ENCODE results near the gene CXCL10.
A peak's percentile ranks its signal among the peaks of the same experiment; 100 is the strongest.
"Not testable (repeated sequence)": the region's sequence is repeated elsewhere in the genome, so short reads cannot be mapped to it uniquely, and the experiment has no call there.

The CXCL10 gene

GRCh38 chr4:76023389-76023788 lies at the start of gene CXCL10:
TSS of gene CXCL10 (minus strand) at chr4:76023497. CDS start at chr4:76023431, 66 bp downstream.
- DNase-seq, result no peak

DNA sequence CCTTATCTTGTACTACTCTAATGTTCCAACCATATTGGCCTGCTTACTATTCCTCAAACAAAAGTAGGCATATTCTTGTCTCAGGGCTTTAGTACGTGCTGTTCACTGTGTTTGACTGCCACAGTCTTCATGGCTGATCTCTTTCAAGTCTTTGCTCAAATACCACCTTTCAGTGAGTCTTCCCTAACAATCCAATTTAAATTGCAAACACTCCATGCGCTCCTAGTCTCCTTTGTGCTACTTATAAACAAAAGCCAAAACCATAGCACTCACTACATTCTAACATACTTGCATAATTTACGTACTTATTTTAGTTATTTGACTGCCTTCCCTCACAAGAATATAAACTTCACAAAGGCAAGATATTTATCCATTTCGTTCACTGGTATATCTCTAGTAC lies 49.5 kb upstream of the CXCL10 start:
- DNase-seq, result no peak

DNA sequence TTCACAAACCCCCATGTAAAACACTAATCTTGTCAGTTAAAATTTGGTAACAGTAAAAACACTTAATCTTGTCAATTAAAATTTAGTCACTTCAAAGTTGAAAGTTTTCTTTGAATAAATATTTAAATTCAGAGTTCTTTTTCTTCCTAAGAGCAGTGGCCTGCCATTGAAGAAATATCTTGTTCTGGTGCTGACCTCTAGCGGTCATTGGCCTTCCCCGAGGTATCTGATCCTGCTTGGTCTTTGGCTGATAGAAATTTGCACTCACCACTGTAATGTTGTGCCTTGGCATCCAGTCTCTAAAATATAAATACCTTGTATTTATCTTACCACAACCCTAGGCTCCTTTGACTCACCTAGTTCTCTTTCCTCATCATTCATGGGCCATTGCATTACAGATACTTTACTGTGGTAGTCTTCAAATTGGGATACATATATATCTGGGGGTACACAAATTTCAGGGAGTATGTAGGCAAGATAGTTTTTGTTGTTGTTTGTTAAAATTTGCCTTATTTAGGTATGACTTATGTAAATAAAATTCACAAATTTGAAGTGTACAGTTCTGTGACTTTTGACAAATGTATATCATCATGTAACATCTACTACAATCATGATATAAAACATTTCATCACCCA lies 44.5 kb upstream of the CXCL10 start:
- peak; percentile 29 to 44 for DNase-seq

DNA sequence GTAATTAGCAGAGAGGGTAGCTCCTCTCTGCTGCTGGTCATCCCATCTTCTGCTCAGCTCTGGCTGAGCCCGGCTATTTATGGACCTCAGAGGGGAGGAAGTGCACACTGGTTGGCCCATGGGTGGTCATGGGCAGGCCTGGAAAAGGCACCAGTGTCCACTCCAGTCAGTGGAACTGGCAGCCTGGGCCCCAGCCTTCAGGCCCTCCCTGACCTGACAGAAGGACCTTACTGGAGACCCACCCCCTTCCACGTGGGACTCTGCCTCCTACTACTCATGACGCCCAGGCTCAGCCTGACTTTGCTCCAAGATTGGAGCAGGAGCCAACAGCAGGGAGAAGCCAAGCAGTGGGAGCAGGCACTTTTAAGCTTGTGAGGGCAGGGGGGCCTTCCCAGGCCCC lies 43.2 kb upstream of the CXCL10 start:
- DNase-seq, result no peak

GRCh38 chr4:76061982-76062381 lies 38.7 kb upstream of the CXCL10 start:
- no peak for DNase-seq

- no peak for DNase-seq
Measured at GRCh38 chr4:76061421-76061820, 38.1 kb upstream of the CXCL10 start.

DNA sequence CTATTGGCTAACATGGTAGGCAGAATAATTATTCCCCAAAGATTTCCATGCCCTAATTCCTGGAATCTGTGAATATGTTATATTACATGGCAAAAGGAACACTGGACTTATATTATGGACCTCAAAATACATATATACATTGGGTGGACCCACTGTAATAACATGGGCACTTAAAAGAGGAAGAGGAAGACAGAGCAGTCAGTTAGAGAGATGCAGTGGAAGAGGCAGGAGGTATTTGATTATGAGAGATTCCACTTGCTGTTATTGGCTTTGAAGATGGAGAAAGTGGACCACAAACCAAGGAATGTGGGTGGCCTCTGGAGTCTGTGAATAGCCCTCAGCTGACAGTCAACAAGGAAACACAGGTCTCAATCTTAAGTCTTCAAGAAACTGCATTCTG lies 37.2 kb upstream of the CXCL10 start:
- DNase-seq, result no peak

- DNase-seq, result no peak
Measured at GRCh38 chr4:76059750-76060149, 36.5 kb upstream of the CXCL10 start.

DNA sequence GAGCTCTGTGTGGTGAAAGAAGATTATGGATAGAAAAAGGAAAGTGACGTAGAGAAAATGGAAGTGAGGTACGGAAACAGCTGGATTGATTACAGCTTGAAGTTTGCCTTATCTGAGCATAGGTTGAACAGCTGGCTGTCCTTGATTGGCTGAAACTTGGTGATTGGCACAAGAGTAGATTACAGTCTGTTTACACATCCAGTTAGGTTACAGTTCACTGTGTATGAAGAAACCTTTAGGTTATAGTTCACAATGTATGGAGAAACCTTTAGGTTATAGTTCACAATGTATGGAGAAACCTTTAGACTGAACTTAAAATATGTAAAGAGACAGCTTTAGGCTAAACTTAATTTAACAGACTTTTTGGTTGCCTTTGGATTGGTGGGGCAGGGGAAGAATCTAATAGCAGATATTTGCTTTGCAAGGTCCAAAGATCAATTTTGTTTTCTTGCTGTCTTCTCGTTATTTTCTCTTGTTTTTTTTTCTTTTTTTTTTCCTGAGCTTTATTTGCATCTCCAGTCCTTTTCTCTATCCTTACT lies 35.7 kb upstream of the CXCL10 start:
- DNase-seq, result no peak

- DNase-seq, result no peak
Measured at GRCh38 chr4:76058302-76058701, 35.0 kb upstream of the CXCL10 start.

DNA sequence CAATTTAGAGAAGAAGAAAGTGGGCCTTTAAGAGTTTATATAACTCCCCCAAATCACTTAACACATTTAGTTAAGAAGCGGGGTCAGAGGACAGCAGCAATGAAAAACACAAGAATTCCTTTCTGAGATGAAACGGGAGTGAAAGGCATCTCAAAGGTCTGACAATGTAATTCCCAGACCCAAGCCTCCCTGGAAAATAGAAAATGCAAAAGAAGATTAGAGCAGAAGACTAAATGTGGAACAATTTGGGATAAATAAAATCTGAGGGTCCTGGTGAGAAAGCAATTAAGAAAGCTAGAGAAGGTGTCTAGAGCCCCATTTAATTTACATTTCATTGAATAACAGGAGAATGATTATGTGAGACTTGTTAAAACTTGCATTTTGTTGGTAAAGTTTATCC lies 32.1 kb upstream of the CXCL10 start:
- DNase-seq, result no peak

GRCh38 chr4:76055016-76055415 lies 31.7 kb upstream of the CXCL10 start:
- no peak for DNase-seq

DNA sequence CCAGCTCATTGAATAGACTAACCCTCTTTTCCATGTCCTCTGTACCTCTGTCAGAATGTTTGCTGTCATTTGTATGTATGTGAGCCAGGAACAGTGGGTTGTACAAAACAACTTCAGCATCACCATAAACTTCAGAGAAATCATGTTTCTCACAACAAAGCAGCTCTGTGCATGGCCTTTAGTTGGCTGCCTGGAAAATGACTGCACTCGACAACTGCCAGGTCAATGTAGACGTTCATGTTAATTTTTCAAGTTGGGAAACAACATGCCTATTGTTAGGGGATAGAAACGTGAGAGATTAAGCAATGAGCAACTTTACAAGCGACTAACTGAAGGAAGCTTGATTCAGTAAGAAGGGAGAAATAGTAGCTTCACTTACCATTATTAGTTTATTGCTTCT lies 30.4 kb upstream of the CXCL10 start:
- no peak for DNase-seq

GRCh38 chr4:76050560-76051050 lies 27.3 kb upstream of the CXCL10 start:
- DNase-seq, result not testable (repeated sequence)

- DNase-seq, result not testable (repeated sequence)
Measured at GRCh38 chr4:76049860-76050416, 26.6 kb upstream of the CXCL10 start.

GRCh38 chr4:76044686-76045085 lies 21.4 kb upstream of the CXCL10 start:
- not testable (repeated sequence) for DNase-seq

DNA sequence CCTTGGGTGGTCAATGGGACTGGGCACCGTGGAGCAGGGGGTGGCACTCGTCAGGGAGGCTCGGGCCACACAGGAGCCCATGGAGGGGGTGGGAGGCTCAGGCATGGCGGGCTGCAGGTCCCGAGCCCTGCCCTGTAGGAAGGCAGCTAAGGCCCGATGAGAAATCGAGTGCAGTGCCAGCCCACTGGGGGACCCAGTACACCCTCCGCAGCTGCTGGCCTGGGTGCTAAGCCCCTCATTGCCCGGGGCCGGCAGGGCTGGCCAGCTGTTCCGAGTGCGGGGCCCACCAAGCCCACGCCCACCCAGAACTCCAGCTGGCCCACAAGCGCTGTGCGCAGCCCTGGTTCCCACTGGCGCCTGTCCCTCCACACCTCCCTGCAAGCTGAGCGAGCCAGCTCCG lies 20.0 kb upstream of the CXCL10 start:
- not testable (repeated sequence) for DNase-seq

DNA sequence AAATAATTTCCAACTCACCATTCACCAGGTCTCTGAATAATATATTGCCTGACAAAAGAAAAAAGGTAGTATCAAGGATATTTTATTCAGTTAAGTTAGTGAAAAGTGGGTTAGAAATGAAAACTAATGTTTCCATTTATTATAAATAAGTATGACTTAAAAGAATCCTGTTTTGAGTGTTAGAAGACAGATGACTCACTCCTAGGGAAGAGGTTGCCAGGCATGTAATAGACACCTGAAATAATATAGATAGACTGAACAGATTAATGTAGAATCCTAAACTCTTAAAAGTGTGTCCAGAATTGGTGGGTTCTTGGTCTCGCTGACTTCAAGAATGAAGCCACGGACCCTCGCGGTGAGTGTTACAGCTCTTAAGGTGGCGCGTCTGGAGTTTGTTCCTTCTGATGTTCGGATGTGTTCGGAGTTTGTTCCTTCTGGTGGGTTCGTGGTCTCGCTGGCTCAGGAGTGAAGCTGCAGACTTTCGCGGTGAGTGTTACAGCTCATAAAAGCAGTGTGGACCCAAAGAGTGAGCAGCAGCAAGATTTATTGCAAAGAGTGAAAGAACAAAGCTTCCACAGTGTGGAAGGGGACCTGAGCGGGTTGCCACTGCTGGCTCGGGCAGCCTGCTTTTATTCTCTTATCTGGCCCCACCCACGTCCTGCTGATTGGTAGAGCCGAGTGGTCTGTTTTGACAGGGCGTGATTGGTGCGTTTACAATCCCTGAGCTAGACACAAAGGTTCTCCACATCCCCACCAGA lies 19.1 kb upstream of the CXCL10 start:
- DNase-seq, result not testable (repeated sequence)

DNA sequence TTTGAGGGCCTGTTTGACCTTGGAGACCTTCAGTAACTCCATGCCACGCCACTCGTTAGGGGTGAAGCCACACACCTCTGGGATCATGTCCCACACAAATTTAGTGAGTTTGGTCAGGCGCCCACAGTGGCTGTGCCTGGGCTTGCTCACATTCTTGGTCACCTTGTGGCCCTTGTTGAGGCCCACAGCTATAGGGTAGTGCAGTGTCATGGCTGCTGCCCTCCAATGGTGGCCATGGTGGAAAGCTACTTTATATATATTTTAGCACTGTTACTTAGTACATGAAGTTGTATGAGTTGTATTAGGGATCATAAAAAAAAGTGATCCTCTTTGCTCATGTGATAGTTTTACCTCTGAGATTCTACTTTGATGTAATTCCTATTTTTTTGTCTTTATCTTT lies 13.6 kb upstream of the CXCL10 start:
- no peak for DNase-seq

- DNase-seq, result no peak
Measured at GRCh38 chr4:76035799-76036380, 12.6 kb upstream of the CXCL10 start, which contains the start of gene CXCL11. TSS of gene CXCL11 (minus strand) at chr4:76036070. CDS start at chr4:76035987, 83 bp downstream.

DNA sequence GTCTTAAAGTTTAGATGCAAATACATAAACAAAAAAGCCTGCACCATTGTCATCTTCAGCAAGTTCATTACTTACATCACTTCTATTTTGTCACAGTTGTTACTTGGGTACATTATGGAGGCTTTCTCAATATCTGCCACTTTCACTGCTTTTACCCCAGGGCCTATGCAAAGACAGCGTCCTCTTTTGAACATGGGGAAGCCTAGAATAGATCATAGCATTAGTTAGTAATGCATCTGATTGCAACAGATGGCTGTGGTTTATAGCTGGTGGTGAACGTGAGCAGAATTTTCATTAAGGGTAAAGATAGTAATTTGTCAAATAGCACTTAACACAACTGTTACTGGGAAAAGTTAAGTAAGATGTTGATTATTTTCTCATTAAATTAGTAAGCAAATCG lies 11.8 kb upstream of the CXCL10 start:
- DNase-seq, result no peak

DNA sequence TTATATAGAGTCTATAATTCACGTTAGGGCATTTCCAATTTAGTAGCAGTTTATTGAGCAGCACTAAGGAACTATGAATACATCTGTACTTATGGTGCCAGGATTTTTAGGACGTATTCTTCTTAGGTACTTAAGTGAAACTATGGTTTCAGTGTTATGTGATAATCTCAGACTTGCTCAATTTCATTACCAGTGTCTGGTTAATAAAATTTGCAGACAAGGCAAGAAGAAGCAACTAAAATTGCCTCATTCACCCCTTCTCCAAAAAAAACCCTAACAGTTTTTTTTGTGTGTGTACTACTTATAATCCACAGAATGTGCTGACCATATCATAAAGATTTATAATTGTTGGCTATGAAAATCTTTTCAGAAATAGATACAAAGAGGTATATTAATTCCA lies 6.0 kb upstream of the CXCL10 start:
- DNase-seq, result no peak

GRCh38 chr4:76028350-76028765 lies 5.1 kb upstream of the CXCL10 start:
- peak in 1 of 2 experiments; percentile 19 for DNase-seq
